GM12872 (cell line): ENCODE measurements around the gene SUPT3H.

ENCODE experiments used
- CTCF ChIP-seq: IDR thresholded peaks from 3 replicates; pipeline ENCODE4 v1.5.1; 2011; ENCODE audit warnings: low read depth, mild to moderate bottlenecking, low read length, moderate library complexity; ENCODE audit not compliant: insufficient read depth

Gene SUPT3H

GRCh38 chr6:44858998-44859397 is 518.7 kb downstream of the SUPT3H start:
- no peak for TF ChIP-seq CTCF

- no peak for TF ChIP-seq CTCF
Measured at GRCh38 chr6:44856479-44856878, 521.3 kb downstream of the SUPT3H start.

GRCh38 chr6:44855562-44856411 is 521.9 kb downstream of the SUPT3H start:
- no peak for TF ChIP-seq CTCF

DNA sequence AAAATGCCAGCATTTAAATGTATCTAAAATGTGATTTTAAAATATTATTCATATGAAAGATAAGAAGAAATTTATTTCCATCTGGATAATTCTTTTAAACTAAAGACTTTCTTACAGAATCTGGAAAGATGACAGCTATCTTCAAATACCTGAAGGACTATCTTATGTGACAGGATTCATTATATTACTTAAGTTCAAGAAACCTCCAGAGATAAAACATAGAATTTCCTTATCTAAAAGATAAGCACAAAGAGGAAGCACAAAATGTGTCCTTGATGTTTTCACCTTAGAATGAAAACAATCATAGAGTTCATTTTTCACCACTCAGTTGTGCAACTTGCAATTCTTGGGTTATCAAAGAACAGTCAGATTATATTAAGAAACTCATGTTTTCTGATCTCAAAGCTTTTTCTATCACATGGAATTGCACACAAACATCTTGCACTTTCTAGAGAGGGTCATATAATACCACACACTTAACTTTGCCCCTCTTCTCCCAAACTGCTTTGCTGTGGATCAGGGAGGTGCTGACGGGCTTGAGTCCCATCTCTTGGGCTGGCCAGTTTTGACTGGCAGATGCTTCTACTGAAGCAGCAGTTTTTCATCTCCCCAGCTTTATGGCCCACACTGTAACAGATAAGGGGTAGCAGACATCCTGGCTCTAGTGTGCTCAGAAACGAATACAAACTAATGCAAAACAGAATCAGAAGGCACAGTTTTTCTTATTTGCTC is 522.9 kb downstream of the SUPT3H start:
- TF ChIP-seq CTCF: no peak

DNA sequence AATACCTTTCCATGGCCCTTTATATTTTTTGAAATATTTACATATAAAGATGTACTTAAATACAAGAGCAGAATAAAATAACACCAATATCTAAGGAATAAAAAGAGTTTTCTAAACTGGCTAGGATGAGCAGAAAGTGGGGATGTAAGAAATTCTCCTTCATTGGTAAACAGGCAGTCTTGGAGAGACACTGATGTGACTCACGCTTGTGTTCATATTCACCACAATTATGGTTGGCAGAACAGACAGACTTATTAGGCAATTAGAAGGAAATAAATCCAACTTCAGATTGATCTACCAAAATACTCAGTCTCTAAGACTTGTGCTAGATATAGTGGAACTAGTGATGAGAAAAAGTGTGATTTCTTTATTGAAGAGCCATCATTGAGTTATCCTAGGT is 526.6 kb downstream of the SUPT3H start:
- TF ChIP-seq CTCF: no peak

DNA sequence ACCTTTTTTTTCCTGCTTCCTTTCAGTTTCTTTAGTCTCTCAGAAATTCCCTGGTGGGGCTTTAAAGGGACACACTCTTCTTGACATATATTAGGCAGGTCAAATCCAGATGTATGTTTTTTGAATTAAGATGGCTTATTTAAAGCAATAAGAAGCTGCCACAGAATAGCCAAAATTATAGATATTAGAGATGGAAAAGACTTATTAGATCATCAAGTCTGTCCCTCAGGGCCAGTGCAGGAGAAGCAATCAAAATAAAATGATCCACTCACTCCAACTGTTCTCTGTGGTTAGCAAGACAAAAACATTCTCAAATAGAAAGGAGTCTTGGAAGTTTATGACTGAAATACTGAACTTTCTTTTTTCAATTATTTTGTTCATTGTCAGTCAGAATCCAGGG is 527.4 kb downstream of the SUPT3H start:
- no peak for TF ChIP-seq CTCF

GRCh38 chr6:44849806-44850205 is 527.9 kb downstream of the SUPT3H start:
- TF ChIP-seq CTCF: no peak
